ENCODE data around the gene NOTCH3.

The NOTCH3 gene

GRCh38 chr19:15235781-15236180, 35.0 kb upstream of the NOTCH3 start:
- no peak for DNase-seq

- no peak for DNase-seq
Measured at GRCh38 chr19:15234431-15235130, 33.8 kb upstream of the NOTCH3 start.

DNA sequence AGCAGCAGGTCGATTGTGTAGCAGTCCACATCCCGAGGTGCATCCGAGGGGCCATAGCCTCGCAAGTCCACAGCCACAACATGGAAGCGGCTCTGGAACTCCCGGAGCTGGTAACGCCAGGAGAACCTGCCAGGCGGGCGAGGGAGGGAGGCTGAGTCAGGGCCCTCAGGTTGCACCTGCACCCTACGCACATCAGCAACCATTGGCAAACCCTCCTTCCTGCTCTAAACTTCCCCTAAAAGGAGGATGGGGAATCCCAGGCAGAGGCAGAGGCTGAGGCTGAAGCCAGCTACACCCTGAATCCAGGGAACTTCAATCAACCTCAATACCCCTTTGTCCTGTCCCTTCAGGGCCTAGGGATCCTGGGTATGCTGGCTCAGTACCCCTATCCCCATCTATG, 30.5 kb upstream of the NOTCH3 start:
- DNase-seq: no peak

DNA sequence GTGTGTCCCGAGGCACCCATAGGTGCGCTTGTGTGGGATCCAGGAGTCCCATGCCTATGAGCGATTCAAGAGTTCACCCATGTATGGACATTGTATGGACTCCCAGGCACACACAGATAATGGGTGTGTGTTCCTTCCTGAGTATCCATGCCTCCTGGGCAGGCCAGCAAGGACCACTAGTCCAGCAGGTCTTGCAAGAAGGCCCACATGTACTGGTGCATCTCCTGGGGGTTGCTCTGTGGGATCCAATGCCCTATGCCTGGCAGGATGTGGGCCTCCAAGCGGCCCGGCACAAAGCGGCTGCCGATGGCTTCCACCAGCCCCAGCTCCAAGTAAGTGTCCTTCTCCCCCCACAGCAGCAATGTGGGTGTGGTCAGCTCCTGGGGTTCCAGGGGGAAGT, 26.5 kb upstream of the NOTCH3 start:
- no peak for DNase-seq

- no peak for DNase-seq
Measured at GRCh38 chr19:15225760-15226159, 25.0 kb upstream of the NOTCH3 start.

DNA sequence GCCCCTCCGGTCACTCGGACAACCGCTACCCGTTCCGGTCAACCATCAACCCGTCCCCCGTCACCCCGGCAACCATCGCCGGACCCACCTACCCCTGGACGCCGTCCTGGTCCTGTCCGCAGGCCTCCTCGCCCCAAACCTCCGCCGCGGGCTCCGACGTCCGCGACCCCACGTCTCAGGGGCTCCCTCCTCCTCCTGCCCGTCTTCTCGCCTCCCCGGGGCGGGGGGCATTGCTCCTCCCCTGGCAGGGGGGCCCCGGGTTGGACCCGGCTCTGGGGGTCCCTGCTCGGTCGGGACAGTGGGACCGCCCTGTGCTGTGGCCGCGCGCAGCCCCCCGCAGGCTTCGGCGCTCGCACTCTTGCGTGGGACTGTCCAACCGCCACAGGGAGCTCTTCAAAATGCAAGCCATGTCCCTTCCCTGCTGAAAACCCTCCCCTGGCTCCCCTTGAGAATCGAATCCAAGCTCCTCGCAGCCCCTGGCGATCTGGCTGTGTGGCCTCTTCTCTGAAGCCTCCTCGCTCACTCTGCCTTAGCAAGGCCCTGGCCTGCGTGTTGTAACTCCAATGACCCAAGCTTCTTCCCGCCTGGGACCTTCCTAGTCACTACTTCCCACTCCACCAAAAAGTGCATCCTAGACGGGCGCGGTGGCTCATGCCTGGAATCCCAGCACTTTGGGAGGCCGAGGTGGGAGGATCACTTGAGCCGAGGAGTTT, 23.0 kb upstream of the NOTCH3 start:
- DNase-seq: no peak

- DNase-seq: peak; percentile 23
Measured at GRCh38 chr19:15222738-15223648, 22.2 kb upstream of the NOTCH3 start.

DNA sequence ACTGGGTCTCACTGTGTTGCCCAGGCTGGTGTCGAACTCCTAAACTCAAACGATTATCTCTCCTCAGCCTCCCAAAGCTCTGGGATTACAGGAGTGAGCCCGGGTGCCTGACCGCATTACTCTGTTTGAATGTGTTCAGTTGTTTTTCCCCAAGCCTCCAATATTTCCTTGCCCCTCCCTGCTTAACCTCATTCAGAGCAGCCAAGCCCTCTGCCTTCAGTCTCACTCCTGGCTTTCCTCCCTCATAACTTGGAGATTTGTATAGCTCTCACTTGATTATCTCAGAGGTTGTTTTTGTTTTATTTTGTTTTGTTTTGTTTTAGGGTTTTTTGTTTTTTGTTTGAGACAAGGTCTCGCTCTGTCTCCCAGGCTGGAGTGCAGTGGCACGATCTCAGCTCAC, 20.0 kb upstream of the NOTCH3 start:
- DNase-seq: no peak

DNA sequence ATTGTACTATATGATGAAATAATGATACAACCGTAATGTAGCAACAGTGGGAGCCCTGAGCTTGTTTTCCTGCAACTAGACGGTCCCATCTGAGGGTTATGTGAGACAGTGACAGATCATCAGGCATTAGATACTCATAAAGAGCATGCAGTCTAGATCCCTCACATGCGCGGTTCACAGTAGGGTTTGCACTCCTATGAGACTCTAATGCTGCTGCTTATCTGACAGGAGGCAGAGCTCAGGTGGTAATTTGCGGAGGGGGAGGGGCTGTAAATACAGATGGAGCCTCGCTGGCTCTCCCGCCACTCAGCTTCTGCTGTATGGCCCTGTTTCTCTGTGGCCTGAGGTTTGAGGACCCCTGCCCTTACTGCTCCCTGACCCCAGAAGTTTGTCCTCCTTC, 17.7 kb upstream of the NOTCH3 start:
- DNase-seq: no peak

- no peak for DNase-seq
Measured at GRCh38 chr19:15216363-15216762, 15.6 kb upstream of the NOTCH3 start.

GRCh38 chr19:15213715-15214381, 13.1 kb upstream of the NOTCH3 start:
- DNase-seq: no peak

DNA sequence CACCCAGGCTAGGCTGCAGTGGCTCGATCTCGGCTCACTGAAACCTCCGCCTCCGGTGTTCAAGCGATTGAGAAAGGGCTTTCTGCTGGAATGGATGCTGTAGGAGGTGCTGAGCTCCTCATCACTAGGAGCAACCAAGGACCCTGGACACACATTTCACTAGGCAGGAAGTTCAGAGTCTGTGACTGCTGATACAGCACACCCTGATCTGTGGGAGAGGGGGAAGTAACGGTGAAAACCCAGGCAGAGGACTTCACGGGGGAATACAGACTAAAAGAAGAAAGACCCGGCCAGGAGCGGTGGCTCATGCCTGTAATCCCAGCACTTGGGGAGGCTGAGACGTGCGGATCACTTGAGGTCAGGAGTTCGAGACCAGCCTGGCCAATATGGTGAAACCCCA, 11.9 kb upstream of the NOTCH3 start:
- DNase-seq: no peak

DNA sequence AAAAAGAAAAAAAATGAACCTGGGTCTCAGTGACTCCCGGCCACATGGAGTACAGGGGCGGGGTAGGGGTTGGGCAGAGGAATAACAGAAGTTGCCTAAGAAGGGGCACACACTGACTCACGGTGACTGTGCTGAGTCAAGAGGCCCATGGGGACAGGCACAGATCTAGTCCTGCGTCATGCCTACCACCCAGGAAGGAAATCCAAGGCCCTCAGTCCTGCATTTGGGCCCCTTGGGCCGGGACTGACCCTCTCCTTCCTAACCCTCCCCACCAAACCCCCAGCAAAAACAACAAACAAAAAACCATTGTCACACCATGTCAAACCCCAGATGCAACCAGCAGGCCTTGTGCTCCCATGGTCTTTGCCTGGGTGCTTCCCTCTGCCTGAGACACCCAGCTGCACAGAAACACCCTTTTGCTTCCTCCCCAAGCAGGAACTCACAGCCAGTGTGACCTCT, 9.6 kb upstream of the NOTCH3 start:
- peak; percentile 52 for DNase-seq

- DNase-seq: no peak
Measured at GRCh38 chr19:15201374-15202023, 704 bp upstream of the NOTCH3 start.

- no peak for DNase-seq
Measured at GRCh38 chr19:15199661-15200552, 888 bp downstream of the NOTCH3 start.

- no peak for DNase-seq
Measured at GRCh38 chr19:15198951-15199660, 1.7 kb downstream of the NOTCH3 start.

- DNase-seq: no peak
Measured at GRCh38 chr19:15197942-15198341, 2.9 kb downstream of the NOTCH3 start.

GRCh38 chr19:15197275-15197941, 3.4 kb downstream of the NOTCH3 start:
- DNase-seq: no peak

DNA sequence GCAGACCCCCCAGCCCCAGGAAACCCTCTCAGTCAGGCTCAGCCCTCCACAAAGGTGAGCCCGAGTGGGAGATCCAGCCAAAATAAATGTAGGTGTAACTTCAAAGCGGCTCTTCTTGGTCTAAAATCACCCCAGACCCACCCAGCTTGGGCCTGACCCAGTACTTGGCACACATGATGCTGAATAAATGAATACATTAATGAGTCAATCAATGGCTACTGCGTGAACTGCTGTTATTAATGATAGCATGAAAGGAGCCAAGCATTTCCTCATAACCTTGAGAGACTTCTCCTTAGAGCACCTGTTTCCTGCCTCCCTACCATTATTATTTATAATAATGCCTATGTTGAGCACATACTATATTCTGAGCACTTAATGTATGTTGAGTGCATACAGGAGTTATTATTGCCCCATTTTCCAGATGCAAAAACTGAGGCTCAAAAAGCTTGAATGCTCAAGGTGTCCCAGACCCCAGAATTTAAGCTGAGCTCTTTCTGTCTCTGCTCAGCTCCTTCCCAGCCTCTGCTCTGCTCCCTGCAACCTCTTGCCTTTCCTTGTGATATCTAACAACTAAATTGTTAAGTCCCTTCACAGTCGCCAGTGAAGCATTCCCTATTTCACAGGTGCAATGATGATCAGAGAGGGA, 4.3 kb downstream of the NOTCH3 start:
- DNase-seq: no peak

Measured in SIG-M5 (cell line).